GM12872 (cell line): ENCODE measurements around the gene ABCC6.
"Not testable (repeated sequence)": the region's sequence is repeated elsewhere in the genome, so short reads cannot be mapped to it uniquely, and the experiment has no call there.

Experiments used
- CTCF ChIP-seq: IDR thresholded peaks from 3 replicates; pipeline ENCODE4 v1.5.1; 2011; ENCODE audit warnings: low read depth, mild to moderate bottlenecking, low read length, moderate library complexity; ENCODE audit not compliant: insufficient read depth

Gene ABCC6

GRCh38 chr16:16222850-16223661, at the start of gene ABCC6:
Gene ABCC6, minus strand, starts transcription at chr16:16223494. Its CDS starts 60 bp downstream, at chr16:16223434.
- TF ChIP-seq CTCF, result not testable (repeated sequence)

DNA sequence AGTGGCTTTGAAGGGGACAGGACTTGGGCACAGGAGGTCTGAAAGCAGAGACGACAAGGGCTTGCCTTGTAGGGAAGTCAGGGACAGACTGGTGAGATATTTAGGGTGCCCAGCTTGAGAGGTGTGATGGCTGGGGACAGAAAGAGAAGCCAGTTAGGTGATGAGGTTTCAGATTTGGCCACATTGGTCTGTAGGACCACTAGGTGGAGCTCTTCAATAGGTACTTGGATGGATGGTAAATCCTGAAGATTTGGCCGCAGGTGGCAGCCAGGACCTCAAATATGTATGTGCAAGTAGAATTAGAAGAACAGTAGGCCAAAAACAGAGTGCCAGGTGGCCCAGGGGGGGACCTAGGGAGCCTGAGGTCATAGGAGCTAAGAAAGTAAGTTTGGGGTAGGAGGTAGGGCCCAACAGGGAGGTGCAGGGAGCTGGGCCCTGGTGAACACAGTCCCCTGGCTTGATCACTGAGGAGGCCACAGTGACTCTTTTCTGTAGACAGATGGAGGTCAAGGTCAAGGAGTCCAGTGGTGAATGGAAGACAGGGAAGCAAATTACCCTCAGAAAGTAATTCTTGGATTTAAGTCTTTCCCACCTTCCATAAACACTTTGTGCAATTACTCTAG, 34.1 kb upstream of the ABCC6 start:
- peak; percentile 21; the same call in 1 of the 3 replicates for TF ChIP-seq CTCF

- TF ChIP-seq CTCF, result peak; percentile 38
Observed at GRCh38 chr16:16202400-16203143, 20.7 kb downstream of the ABCC6 start.

GRCh38 chr16:16197966-16198365, 25.3 kb downstream of the ABCC6 start:
- no peak for TF ChIP-seq CTCF

- TF ChIP-seq CTCF, result no peak
Observed at GRCh38 chr16:16197331-16197730, 26.0 kb downstream of the ABCC6 start.

DNA sequence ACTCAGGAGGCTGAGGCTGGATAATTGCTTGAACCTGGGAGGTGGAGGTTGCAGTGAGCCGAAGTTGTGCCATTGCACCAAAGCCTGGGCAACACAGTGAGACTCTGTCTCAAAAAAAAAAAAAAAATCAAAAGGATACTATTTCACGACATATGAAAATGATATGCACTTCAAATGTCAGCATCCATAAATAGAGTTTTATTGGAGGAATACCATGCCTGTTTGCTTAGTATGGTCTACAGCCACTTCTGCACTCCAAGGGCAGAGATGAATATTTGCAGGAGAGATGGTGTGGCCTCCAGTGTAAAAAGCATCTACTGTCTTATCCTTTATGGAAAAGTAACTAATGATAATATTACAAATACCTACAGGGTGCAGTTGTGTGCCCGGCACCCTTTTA, 27.2 kb downstream of the ABCC6 start:
- no peak for TF ChIP-seq CTCF

GRCh38 chr16:16191493-16192167, 31.7 kb downstream of the ABCC6 start:
- no peak for TF ChIP-seq CTCF
